Measurements from ENCODE around the gene KATNB1.
"Not testable (repeated sequence)": the region's sequence is repeated elsewhere in the genome, so short reads cannot be mapped to it uniquely, and the experiment has no call there.

KATNB1 gene

DNA sequence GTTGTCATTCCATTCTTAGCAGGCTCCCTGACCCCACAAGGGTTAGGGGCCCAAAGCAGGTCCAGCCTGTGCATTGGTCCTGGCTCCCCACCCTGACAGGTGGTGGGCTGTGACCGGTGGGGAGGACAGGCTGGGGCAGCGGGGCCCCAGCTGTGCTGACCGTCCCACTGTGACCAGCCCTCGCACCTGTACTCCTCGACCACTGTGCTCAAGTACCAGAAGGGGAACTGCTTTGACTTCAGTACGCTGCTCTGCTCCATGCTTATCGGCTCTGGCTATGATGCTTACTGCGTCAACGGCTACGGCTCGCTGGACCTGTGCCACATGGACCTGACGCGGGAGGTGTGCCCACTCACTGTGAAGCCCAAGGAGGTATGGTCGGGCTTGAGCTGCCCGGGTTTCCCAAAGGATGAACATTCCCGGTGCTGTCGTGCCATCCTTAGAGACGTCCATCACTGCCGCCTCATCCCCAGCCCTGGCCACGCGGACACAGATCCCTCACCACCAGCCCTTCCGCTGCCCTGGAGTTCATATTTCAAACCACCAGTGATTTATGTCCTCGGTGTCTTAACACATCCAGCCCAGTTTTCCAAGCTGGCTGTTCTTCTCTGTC lies 33.7 kb upstream of the KATNB1 start:
- DNase-seq (ENCODE audit: low read depth in 2 of 2): no peak

GRCh38 chr16:57703416-57704010 lies 32.1 kb upstream of the KATNB1 start:
- no peak for DNase-seq (ENCODE audit: low read depth in 2 of 2)

DNA sequence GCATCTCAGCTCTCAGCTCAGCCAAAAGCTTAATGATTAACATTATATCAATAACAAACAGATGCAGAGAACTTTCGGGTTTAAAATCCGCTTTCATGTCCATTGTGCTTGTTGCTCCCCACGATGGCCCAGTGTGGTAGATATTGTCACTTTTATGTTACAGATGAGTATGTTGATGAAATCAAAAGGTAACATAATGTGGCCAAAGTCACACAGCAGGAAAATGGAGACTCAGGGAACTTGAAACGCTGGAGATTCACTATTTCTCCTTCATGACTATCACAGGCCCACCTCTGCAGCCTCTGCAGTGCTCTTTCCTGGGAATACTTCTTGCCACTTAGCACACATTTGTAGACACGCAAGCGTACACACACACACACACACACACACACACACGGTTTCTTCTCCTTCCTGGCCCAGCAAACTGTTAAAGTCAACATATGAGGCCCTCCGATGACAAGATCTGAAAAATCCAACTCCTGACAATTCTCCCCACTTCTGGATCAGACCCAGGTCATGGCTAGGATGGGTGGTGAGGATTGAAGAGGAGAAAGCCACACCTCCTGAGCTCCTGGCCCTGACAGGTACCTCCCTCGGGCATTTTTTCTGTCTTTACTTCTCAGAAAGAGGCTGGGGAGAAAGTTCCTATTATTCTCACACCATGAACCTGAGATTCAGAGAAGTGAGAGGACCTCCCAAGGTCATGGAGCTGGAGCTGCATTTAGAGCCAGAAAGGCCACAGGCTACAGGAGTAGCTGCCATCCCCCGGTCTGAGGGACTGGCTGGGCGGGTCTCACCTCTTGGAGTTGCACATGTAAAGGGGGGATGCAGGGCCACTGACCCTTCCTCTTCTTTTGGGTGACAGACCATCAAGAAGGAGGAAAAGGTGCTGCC lies 31.3 kb upstream of the KATNB1 start:
- no peak for DNase-seq (ENCODE audit: low read depth in 2 of 2)

- no peak for DNase-seq (ENCODE audit: low read depth in 2 of 2)
Measured at GRCh38 chr16:57704905-57705852, 30.4 kb upstream of the KATNB1 start.

DNA sequence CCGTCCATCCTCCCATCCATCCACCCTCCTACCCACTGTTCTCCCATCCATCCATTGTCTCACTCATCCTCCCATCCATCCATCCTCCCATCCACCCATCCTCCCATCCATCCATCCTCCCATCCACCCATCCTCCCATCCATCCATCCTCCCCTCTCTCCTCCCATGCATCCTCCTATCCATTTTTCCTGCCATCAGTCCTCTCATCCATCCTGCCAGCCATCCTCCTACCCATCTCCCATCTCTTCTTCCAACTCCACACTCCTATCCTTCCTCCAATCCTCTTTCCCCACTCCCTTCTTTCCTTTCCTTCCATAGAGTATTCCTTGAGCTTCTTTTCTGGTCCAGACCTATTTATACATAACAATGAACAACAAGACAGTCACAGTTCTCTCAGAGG lies 28.9 kb upstream of the KATNB1 start:
- DNase-seq (ENCODE audit: low read depth in 2 of 2): no peak

DNA sequence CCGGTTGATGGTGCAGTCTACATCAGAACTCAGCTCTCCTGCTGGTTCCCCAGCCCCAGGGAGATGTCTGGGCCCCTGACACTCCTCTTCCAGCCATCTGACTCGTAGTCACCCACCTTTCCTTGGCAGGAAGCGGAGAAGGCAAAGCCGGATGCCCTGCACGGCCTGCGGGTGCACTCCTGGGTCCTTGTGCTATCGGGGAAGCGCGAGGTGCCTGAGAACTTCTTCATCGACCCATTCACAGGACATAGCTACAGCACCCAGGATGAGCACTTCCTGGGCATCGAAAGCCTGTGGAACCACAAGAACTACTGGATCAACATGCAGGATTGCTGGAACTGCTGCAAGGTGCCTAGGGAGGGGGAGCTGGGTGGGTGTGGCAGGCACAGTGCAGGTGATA lies 28.2 kb upstream of the KATNB1 start:
- DNase-seq (ENCODE audit: low read depth in 2 of 2): no peak

DNA sequence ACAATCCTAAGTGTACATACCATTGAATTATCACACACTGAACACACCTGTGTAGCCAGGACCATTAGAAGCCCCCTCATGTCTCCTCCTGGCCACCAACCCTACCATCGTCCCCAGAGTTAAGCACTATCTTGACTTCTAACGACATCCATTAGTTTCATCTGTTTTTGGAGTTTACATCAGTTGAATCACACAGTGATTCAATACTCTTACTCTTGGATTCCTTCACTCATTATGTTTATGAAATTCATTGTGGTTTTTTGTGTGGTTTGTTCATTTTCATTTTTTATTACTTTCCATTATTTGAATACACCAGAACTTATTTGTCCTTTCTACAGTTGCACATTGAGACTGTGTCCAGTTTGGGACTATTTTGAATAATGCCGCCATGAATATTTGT lies 27.4 kb upstream of the KATNB1 start:
- DNase-seq (ENCODE audit: low read depth in 2 of 2): no peak

GRCh38 chr16:57709663-57710062 lies 25.9 kb upstream of the KATNB1 start:
- DNase-seq (ENCODE audit: low read depth in 2 of 2): no peak

DNA sequence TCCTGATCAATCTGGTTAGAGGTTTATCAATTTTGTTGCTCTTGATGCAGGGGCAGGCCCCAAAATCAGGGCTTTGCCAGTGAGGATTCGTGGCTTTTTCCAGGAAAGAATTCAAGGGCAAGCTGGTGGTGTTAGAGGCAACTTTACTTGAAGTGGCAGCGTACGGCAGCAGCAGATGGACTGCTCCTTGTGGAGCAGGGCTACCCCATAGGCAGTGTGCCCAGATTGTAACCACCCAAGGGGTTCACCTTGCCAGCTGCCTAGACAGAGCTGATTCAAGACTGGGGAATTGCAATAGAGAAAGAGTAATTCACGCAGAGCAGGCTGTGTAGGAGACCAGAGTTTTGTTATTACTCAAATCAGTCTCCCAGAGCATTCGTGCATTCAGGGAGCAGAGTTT lies 24.2 kb upstream of the KATNB1 start:
- no peak for DNase-seq (ENCODE audit: low read depth in 2 of 2)

GRCh38 chr16:57711993-57712392 lies 23.6 kb upstream of the KATNB1 start:
- DNase-seq (ENCODE audit: low read depth in 2 of 2): no peak

GRCh38 chr16:57712569-57712968 lies 23.0 kb upstream of the KATNB1 start:
- not testable (repeated sequence) for DNase-seq (ENCODE audit: low read depth in 2 of 2)

GRCh38 chr16:57713596-57713995 lies 22.0 kb upstream of the KATNB1 start:
- DNase-seq (ENCODE audit: low read depth in 2 of 2): no peak

DNA sequence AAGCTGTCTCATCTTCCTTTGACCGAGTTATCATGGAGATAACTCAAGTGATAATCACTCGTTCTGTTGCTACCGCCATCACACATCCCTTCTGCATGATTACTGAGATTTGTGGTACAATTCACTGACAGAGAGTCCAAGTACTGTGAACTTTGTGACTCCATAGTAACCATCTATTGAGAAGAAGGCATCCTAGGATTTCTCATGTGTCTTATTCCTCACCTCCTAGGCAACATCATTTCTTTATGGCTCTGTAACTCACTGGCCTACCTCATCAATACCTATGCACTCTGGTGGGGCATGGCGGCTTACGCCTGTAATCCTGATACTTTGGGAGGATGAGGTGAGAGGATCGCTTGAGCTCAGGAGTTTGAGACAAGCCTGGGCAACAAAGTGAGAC lies 21.5 kb upstream of the KATNB1 start:
- no peak for DNase-seq (ENCODE audit: low read depth in 2 of 2)

GRCh38 chr16:57720142-57720575 lies 15.4 kb upstream of the KATNB1 start:
- no peak for DNase-seq (ENCODE audit: low read depth in 2 of 2)

- no peak for DNase-seq (ENCODE audit: low read depth in 2 of 2)
Measured at GRCh38 chr16:57721356-57722209, 14.0 kb upstream of the KATNB1 start.

GRCh38 chr16:57722210-57722499 lies 13.4 kb upstream of the KATNB1 start:
- DNase-seq (ENCODE audit: low read depth in 2 of 2): no peak

- no peak for DNase-seq (ENCODE audit: low read depth in 2 of 2)
Measured at GRCh38 chr16:57722651-57723050, 12.9 kb upstream of the KATNB1 start.

- no peak for DNase-seq (ENCODE audit: low read depth in 2 of 2)
Measured at GRCh38 chr16:57723170-57723569, 12.4 kb upstream of the KATNB1 start.

DNA sequence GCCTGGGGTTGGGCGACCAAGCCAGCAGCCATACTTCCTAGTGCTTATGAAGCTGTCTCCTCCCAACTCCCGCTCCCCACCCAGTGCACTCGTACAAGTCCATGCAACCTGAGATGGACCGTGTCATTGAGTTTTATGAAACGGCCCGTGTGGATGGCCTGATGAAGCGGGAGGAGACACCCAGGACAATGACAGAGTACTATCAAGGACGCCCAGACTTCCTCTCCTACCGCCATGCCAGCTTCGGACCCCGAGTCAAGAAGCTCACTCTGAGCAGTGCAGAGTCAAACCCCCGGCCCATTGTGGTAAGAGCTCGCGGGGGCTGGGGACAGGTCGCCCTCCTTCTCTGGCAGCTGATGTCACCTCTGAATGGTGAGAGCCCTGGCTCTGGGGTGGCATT lies 11.0 kb upstream of the KATNB1 start:
- no peak for DNase-seq (ENCODE audit: low read depth in 2 of 2)

GRCh38 chr16:57725151-57725550 lies 10.4 kb upstream of the KATNB1 start:
- no peak for DNase-seq (ENCODE audit: low read depth in 2 of 2)

DNA sequence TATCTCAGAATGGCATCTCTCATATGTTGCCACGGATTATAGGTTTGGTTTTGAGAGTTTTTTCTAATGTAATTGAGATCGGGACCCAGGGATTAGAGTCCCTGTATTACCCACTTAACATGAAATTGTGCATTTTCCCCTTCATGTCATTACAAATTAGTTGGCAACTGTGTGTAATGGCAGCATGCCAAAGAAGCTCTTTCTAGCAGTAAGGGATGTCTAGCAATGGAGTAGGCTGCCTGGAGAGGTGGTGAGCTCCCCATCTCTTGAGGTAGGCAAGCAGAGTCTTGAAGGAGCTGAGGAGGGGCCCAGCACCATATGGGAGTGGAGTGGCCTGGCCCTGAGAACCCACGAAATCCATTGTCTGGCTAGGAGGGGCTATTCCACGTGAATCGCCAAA lies 10.0 kb upstream of the KATNB1 start:
- DNase-seq (ENCODE audit: low read depth in 2 of 2): no peak

Data from stimulated activated CD8-positive, alpha-beta memory T cell treated with anti-CD3 and anti-CD28 coated beads, Interleukin-2, amount 100 ng/mL, for 1 hour (primary cell).